ENCODE results near the gene ZNF502. TPM values are rescaled to one million over a fixed set of nuclear protein-coding genes. Genes with fewer than 3 reads are reported as not detected.
A peak's percentile ranks its signal among the peaks of the same experiment; 100 is the strongest.
"Not testable (repeated sequence)": the region's sequence is repeated elsewhere in the genome, so short reads cannot be mapped to it uniquely, and the experiment has no call there.

ZNF502 gene
- total RNA-seq (2014; rRNA removed; shearing (Covaris generic)) = 0.15 and 0.62 TPM in 2 replicates

GRCh38 chr3:44712455-44713075, at the start of gene ZNF502:
Gene ZNF502 (plus strand): TSS chr3:44712660. CDS start chr3:44720262, 7,602 bp downstream.
- peak; percentile 34 for DNase-seq (ENCODE audit: low read depth)

- DNase-seq (ENCODE audit: low read depth) = no peak
Measured at GRCh38 chr3:44665173-44665572, 47.3 kb upstream of the ZNF502 start.

GRCh38 chr3:44666346-44666745, 46.1 kb upstream of the ZNF502 start:
- no peak for DNase-seq (ENCODE audit: low read depth)

GRCh38 chr3:44669760-44670159, 42.7 kb upstream of the ZNF502 start:
- DNase-seq (ENCODE audit: low read depth) = no peak

GRCh38 chr3:44673466-44673865, 39.0 kb upstream of the ZNF502 start:
- not testable (repeated sequence) for DNase-seq (ENCODE audit: low read depth)

GRCh38 chr3:44674211-44674610, 38.2 kb upstream of the ZNF502 start:
- peak; percentile 11 for DNase-seq (ENCODE audit: low read depth)

GRCh38 chr3:44678480-44679116, 33.9 kb upstream of the ZNF502 start:
- DNase-seq (ENCODE audit: low read depth) = no peak

- peak; percentile 34 for DNase-seq (ENCODE audit: low read depth)
Measured at GRCh38 chr3:44680921-44681455, 31.5 kb upstream of the ZNF502 start.

GRCh38 chr3:44682182-44682896, 30.1 kb upstream of the ZNF502 start:
- peak; percentile 82 for DNase-seq (ENCODE audit: low read depth)

- DNase-seq (ENCODE audit: low read depth) = peak; percentile 59
Measured at GRCh38 chr3:44685128-44685800, 27.2 kb upstream of the ZNF502 start.

- no peak for DNase-seq (ENCODE audit: low read depth)
Measured at GRCh38 chr3:44687898-44688297, 24.6 kb upstream of the ZNF502 start.

GRCh38 chr3:44721231-44722102, 9.0 kb downstream of the ZNF502 start:
- no peak for DNase-seq (ENCODE audit: low read depth)

- DNase-seq (ENCODE audit: low read depth) = no peak
Measured at GRCh38 chr3:44722103-44722401, 9.6 kb downstream of the ZNF502 start.

- peak; percentile 78 for DNase-seq (ENCODE audit: low read depth)
Measured at GRCh38 chr3:44729384-44729910, 17.0 kb downstream of the ZNF502 start, which contains the start of gene ZNF501. Gene ZNF501 (plus strand): TSS chr3:44729635. CDS start chr3:44734422, 4,787 bp downstream.

- no peak for DNase-seq (ENCODE audit: low read depth)
Measured at GRCh38 chr3:44734646-44735168, 22.2 kb downstream of the ZNF502 start.

GRCh38 chr3:44761101-44761423, 48.6 kb downstream of the ZNF502 start:
- DNase-seq (ENCODE audit: low read depth) = no peak

- peak; percentile 89 for DNase-seq (ENCODE audit: low read depth)
Measured at GRCh38 chr3:44761424-44762169, 49.1 kb downstream of the ZNF502 start, which contains the start of the genes KIAA1143 and KIF15. Gene KIAA1143 (minus strand): TSS chr3:44761619. CDS start chr3:44761602, 17 bp downstream. Gene KIF15 (plus strand): TSS chr3:44761794. CDS start chr3:44761866, 72 bp downstream.

- DNase-seq (ENCODE audit: low read depth) = peak; percentile 23
Measured at GRCh38 chr3:44762170-44762677, 49.8 kb downstream of the ZNF502 start.

GRCh38 chr3:44762690-44763089, 50.2 kb downstream of the ZNF502 start:
- no peak for DNase-seq (ENCODE audit: low read depth)
